Measurements from ENCODE around the gene SIGLEC8. TPM values are rescaled to one million over a fixed set of nuclear protein-coding genes. Genes with fewer than 3 reads are reported as not detected.

SIGLEC8 gene
- total RNA-seq, 1 experiment from 2014 or later, result not detected

Other genes starting within 250 kb of the SIGLEC8 start
- 3.1 TPM for gene CD33, start 233.4 kb downstream of the SIGLEC8 start, total RNA-seq (2021; ENCODE audit: unreplicated experiment)
- not detected for gene SIGLECL1, start 207.4 kb downstream of the SIGLEC8 start, total RNA-seq (2021; ENCODE audit: unreplicated experiment)
- gene IGLON5, start 146.8 kb downstream of the SIGLEC8 start, total RNA-seq (2021; ENCODE audit: unreplicated experiment), result not detected
- gene VSIG10L, start 116.3 kb downstream of the SIGLEC8 start, total RNA-seq (2021; ENCODE audit: unreplicated experiment), result 4.6 TPM
- 140 TPM for gene ETFB, start 92.1 kb downstream of the SIGLEC8 start, total RNA-seq (2021; ENCODE audit: unreplicated experiment)
- 1.8 TPM for gene CLDND2, start 89.5 kb downstream of the SIGLEC8 start, total RNA-seq (2021; ENCODE audit: unreplicated experiment)
- gene NKG7, start 85.8 kb downstream of the SIGLEC8 start, total RNA-seq (2021; ENCODE audit: unreplicated experiment), result not detected
- gene LIM2, start 70.5 kb downstream of the SIGLEC8 start, total RNA-seq (2021; ENCODE audit: unreplicated experiment), result not detected
- gene C19orf84, start 67.9 kb downstream of the SIGLEC8 start, total RNA-seq (2021; ENCODE audit: unreplicated experiment), result not detected
- gene SIGLEC10, start 40.8 kb downstream of the SIGLEC8 start, total RNA-seq (2021; ENCODE audit: unreplicated experiment), result not detected
- not detected for gene CEACAM18, start 20.1 kb upstream of the SIGLEC8 start, total RNA-seq (2021; ENCODE audit: unreplicated experiment)
- not detected for gene SIGLEC12, start 43.3 kb upstream of the SIGLEC8 start, total RNA-seq (2021; ENCODE audit: unreplicated experiment)
- gene SIGLEC6, start 73.2 kb upstream of the SIGLEC8 start, total RNA-seq (2021; ENCODE audit: unreplicated experiment), result not detected
- 9.3 TPM for gene ZNF175, start 112.8 kb upstream of the SIGLEC8 start, total RNA-seq (2021; ENCODE audit: unreplicated experiment)
- not detected for gene SIGLEC5, start 171.9 kb upstream of the SIGLEC8 start, total RNA-seq (2021; ENCODE audit: unreplicated experiment)
- gene SIGLEC14, start 188.4 kb upstream of the SIGLEC8 start, total RNA-seq (2021; ENCODE audit: unreplicated experiment), result not detected
- 13.9 TPM for gene SPACA6, start 234.9 kb upstream of the SIGLEC8 start, total RNA-seq (2021; ENCODE audit: unreplicated experiment)